ENCODE data around the gene HIF3A. TPM values are rescaled to one million over a fixed set of nuclear protein-coding genes. Genes with fewer than 3 reads are reported as not detected.

HIF3A gene
- total and polyA plus RNA-seq, 9 of the 15 experiments (the other 6 are each of a cell fraction or from before 2014, with no cell fraction given), result 0.29 TPM; not detected in 8

- Histone ChIP-seq H3K27ac (ENCODE audit: extremely low read depth, low read depth, low read length) (no peak overlapping the region), H3K4me2 (ENCODE audit: insufficient read depth, low read length) (no peak overlapping the region), H2AFZ (ENCODE audit: low read depth, low read length) (no peak overlapping the region), H3K36me3 (ENCODE audit: control insufficient read depth, insufficient read depth, low read length) (no peaks in the 10 kb centered on the region), H3K4me1 (replicated peaks in 1 of 2; ENCODE audit: control insufficient read depth in 2 of 2, insufficient read depth in 2 of 2, low read length in 2 of 2) (no peaks in the 10 kb centered on the region; a peak in 1 of 5 replicates), H3K79me2 (ENCODE audit: control insufficient read depth, insufficient read depth, low read length) (no peaks in the 10 kb centered on the region), H3K9me1 (ENCODE audit: control insufficient read depth, insufficient read depth, low read length) (no peaks in the 10 kb centered on the region), H3K4me3 (no peak overlapping the region), H4K20me1 (replicated peaks; ENCODE audit: control insufficient read depth, insufficient read depth, low read length) (no peaks in the 10 kb centered on the region), H3K9me3 (replicated peaks; ENCODE audit: control insufficient read depth, insufficient read depth, low read depth, low read length) (no peaks in the 10 kb centered on the region), H3K9ac (ENCODE audit: insufficient read depth in 1 of 2, low read depth in 2 of 2, low read length in 2 of 2) (no peak overlapping the region), H3K27me3 (ENCODE audit: control insufficient read depth in 2 of 2, insufficient read depth in 2 of 2, low read length in 2 of 2) (peaks cover 0 to 6% of the 10 kb centered on the region in 2 experiments; a peak in 2 of 5 replicates)
- CTCF ChIA-PET (ENCODE audit: low intra/inter-chr PET ratio), result interaction anchor here (0.6 kb wide), 1 partner anchor 307 kb away, joined by 5 read pairs; no protein-coding TSS in a partner anchor
- in situ Hi-C loops (cut with MboI) (no loop called here), intact Hi-C loops (cut with micrococcal nuclease) (no loop called here)
- ATAC-seq, result no peak
- no TSS peak for BruUV-seq (replicated peaks)
- WGBS (ENCODE audit: insufficient coverage, low coverage, missing lambda C conversion rate), result 8% methylated on average over 6 of the region's 6 CpGs
- DNase-seq (ENCODE audit: extremely low read depth in 1 of 4, low spot score in 3 of 4), result no peak
- POLR2A ChIA-PET, result interaction anchor here (0.7 kb wide), 2 partner anchors 281 to 329 kb away, joined by 3 read pairs; partner anchors contain the start of gene CALM3
- no peak for FAIRE-seq
- TF ChIP-seq USF2 (CRISPR knock-in tag; IDR thresholded peaks at IDR 0.05) (no peak), ZBTB8A (IDR thresholded peaks at IDR 0.05; ENCODE audit: partially characterized antibody) (no peak), ZNF316 (IDR thresholded peaks at IDR 0.05) (no peak), ZNF445 (CRISPR knock-in tag; IDR thresholded peaks at IDR 0.05; ENCODE audit: low read depth) (no peak), ZNF217 (CRISPR knock-in tag; IDR thresholded peaks at IDR 0.05) (no peak), MCM5 (IDR thresholded peaks at IDR 0.05; ENCODE audit: low read depth) (no peak), RAD51 (IDR thresholded peaks at IDR 0.05; ENCODE audit: borderline replicate concordance, low read depth) (no peak), ZNF324 (CRISPR knock-in tag; IDR thresholded peaks at IDR 0.05) (no peak), SNAPC5 (CRISPR knock-in tag; IDR thresholded peaks at IDR 0.05) (no peak), EWSR1 (IDR thresholded peaks at IDR 0.05; ENCODE audit: borderline replicate concordance, low read depth, partially characterized antibody) (no peak), CCAR2 (IDR thresholded peaks at IDR 0.05; ENCODE audit: low read depth, low read length) (no peak), EP400 (IDR thresholded peaks at IDR 0.05) (no peak), ZNF431 (CRISPR knock-in tag; IDR thresholded peaks at IDR 0.05) (no peak)
- TF ChIP-seq, protein P1, sequence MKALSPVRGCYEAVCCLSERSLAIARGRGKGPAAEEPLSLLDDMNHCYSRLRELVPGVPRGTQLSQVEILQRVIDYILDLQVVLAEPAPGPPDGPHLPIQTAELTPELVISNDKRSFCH (CRISPR knock-in tag; IDR thresholded peaks at IDR 0.05), result no peak
- TF ChIP-seq, protein P1 (tag; IDR thresholded peaks at IDR 0.05), result no peak
- TF ChIP-seq, protein P2, sequence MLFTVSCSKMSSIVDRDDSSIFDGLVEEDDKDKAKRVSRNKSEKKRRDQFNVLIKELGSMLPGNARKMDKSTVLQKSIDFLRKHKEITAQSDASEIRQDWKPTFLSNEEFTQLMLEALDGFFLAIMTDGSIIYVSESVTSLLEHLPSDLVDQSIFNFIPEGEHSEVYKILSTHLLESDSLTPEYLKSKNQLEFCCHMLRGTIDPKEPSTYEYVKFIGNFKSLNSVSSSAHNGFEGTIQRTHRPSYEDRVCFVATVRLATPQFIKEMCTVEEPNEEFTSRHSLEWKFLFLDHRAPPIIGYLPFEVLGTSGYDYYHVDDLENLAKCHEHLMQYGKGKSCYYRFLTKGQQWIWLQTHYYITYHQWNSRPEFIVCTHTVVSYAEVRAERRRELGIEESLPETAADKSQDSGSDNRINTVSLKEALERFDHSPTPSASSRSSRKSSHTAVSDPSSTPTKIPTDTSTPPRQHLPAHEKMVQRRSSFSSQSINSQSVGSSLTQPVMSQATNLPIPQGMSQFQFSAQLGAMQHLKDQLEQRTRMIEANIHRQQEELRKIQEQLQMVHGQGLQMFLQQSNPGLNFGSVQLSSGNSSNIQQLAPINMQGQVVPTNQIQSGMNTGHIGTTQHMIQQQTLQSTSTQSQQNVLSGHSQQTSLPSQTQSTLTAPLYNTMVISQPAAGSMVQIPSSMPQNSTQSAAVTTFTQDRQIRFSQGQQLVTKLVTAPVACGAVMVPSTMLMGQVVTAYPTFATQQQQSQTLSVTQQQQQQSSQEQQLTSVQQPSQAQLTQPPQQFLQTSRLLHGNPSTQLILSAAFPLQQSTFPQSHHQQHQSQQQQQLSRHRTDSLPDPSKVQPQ (CRISPR knock-in tag; IDR thresholded peaks at IDR 0.05; ENCODE audit: borderline replicate concordance), result no peak
Measured at GRCh38 chr19:46319613-46320012, 22.8 kb downstream of the HIF3A start.
